ENCODE results near the gene TAAR8.

Gene TAAR8, protein sequence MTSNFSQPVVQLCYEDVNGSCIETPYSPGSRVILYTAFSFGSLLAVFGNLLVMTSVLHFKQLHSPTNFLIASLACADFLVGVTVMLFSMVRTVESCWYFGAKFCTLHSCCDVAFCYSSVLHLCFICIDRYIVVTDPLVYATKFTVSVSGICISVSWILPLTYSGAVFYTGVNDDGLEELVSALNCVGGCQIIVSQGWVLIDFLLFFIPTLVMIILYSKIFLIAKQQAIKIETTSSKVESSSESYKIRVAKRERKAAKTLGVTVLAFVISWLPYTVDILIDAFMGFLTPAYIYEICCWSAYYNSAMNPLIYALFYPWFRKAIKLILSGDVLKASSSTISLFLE

DNA sequence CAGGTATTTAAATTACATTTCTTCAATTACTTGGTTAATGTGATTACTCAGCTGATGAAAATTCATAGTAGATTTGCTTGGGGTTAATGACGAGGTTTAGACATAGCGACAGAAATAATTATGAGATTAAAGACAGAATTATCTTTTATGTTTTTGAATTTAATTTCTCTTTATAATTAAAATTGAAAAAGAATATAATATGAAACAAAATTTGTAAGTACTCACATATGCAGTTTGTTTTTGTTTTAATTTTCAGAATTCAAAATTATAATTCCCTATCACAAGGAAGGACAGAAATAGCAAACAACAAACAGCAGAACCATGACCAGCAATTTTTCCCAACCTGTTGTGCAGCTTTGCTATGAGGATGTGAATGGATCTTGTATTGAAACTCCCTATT, at the start of gene TAAR8:
TAAR8 (plus strand) TSS at position 301 of the 400 bp plus-strand sequence; CDS start at position 322, 21 bp downstream.
- no peaks in the 10 kb centered on the region for H3K9me3 ChIP-seq (ENCODE audit: control insufficient read depth, insufficient read depth, low read length)
- no peaks in the 10 kb centered on the region for H3K27me3 ChIP-seq (ENCODE audit: control insufficient read depth, insufficient read depth, low read length)
- no peak within 1 kb of the TSS for H3K27ac ChIP-seq (ENCODE audit: low read depth, low read length)
- peaks cover 11% of the 10 kb centered on the region; the same call in 1 of the 2 replicates for H3K4me1 ChIP-seq (ENCODE audit: control insufficient read depth, insufficient read depth, low read length)
- no peak within 1 kb of the TSS for H3K4me3 ChIP-seq (ENCODE audit: low read depth, low read length)
- H3K36me3 ChIP-seq (ENCODE audit: control insufficient read depth, insufficient read depth, low read length): no peaks in the 10 kb centered on the region
- no peak within 1 kb of the TSS for H3K9ac ChIP-seq (ENCODE audit: low read depth, low read length)

DNA sequence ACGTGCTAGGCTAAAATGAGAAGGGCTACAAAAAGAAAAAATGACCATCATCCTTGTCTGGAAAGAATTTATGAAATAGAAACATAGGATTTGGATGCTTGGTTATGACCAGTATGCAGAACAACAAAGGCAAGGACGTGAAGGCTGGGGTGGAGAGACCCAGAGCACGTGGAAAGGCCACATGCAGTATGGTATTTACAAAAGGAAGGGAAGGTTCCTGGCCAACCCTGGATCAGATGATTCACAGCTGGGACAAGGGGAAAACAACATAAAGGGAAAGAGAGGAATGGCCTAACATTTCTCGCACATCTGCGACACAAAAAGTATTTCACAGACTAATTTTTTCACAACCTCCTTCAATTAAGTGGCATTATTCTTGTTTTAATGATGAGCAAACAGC, 47.7 kb upstream of the TAAR8 start:
- H3K4me3 ChIP-seq (ENCODE audit: low read depth, low read length): no peak overlapping the region
- H3K9ac ChIP-seq (ENCODE audit: low read depth, low read length): no peak overlapping the region
- H3K4me1 ChIP-seq (ENCODE audit: control insufficient read depth, insufficient read depth, low read length): peaks cover 3% of the 10 kb centered on the region; the same call in 1 of the 2 replicates
- peaks cover 23% of the 10 kb centered on the region for H3K36me3 ChIP-seq (ENCODE audit: control insufficient read depth, insufficient read depth, low read length)
- H3K9me3 ChIP-seq (ENCODE audit: control insufficient read depth, insufficient read depth, low read length): no peaks in the 10 kb centered on the region
- no peaks in the 10 kb centered on the region for H3K27me3 ChIP-seq (ENCODE audit: control insufficient read depth, insufficient read depth, low read length)
- H3K27ac ChIP-seq (ENCODE audit: low read depth, low read length): no peak overlapping the region

DNA sequence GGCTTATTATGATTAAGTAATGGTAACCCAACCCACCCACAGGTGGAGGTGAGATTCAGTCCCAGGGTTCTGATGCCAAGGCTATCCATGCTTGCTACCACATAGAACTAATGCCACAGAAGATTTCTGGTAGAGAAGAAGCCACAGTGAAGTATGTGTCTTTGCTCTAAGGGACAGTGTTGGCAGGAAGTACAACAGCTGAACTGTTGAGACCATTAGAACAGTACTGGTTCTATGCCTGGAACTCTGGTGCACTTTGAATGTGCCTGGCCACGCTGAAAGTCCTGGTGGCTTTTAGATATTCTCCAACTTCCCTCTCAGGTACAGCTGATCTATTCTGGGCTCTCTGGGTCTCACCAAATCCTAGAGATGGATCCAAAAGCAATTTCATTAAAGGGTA, 47.3 kb upstream of the TAAR8 start:
- Histone ChIP-seq H3K9ac (ENCODE audit: low read depth, low read length) (no peak overlapping the region), H3K4me3 (ENCODE audit: low read depth, low read length) (no peak overlapping the region), H3K27ac (ENCODE audit: low read depth, low read length) (no peak overlapping the region), H3K36me3 (ENCODE audit: control insufficient read depth, insufficient read depth, low read length) (peaks cover 23% of the 10 kb centered on the region), H3K27me3 (ENCODE audit: control insufficient read depth, insufficient read depth, low read length) (no peaks in the 10 kb centered on the region), H3K9me3 (ENCODE audit: control insufficient read depth, insufficient read depth, low read length) (no peaks in the 10 kb centered on the region), H3K4me1 (ENCODE audit: control insufficient read depth, insufficient read depth, low read length) (peaks cover 5% of the 10 kb centered on the region; the same call in 1 of the 2 replicates)

DNA sequence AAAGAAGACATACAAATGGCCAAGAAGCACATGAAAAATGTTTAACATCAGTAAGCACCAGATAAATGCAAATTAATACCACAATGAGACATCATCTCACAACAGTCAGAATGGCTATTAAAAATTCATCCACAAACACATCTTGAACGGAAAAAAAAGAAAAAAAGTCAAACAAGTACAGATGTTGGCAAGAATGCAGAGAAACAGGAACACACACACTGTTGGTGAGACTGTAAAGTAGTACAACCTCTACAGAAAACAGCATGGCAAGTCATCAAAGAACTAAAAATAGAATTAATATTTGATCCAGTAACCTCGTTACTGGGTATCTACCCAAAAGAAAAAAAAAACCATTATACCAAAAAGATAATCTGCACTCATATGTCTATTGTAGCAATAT, 46.0 kb upstream of the TAAR8 start:
- H3K9ac ChIP-seq (ENCODE audit: low read depth, low read length): no peak overlapping the region
- H3K27ac ChIP-seq (ENCODE audit: low read depth, low read length): no peak overlapping the region
- H3K4me3 ChIP-seq (ENCODE audit: low read depth, low read length): no peak overlapping the region
- H3K9me3 ChIP-seq (ENCODE audit: control insufficient read depth, insufficient read depth, low read length): no peaks in the 10 kb centered on the region
- peaks cover 15% of the 10 kb centered on the region; the same call in 1 of the 2 replicates for H3K4me1 ChIP-seq (ENCODE audit: control insufficient read depth, insufficient read depth, low read length)
- H3K36me3 ChIP-seq (ENCODE audit: control insufficient read depth, insufficient read depth, low read length): peaks cover 18% of the 10 kb centered on the region
- no peaks in the 10 kb centered on the region for H3K27me3 ChIP-seq (ENCODE audit: control insufficient read depth, insufficient read depth, low read length)

DNA sequence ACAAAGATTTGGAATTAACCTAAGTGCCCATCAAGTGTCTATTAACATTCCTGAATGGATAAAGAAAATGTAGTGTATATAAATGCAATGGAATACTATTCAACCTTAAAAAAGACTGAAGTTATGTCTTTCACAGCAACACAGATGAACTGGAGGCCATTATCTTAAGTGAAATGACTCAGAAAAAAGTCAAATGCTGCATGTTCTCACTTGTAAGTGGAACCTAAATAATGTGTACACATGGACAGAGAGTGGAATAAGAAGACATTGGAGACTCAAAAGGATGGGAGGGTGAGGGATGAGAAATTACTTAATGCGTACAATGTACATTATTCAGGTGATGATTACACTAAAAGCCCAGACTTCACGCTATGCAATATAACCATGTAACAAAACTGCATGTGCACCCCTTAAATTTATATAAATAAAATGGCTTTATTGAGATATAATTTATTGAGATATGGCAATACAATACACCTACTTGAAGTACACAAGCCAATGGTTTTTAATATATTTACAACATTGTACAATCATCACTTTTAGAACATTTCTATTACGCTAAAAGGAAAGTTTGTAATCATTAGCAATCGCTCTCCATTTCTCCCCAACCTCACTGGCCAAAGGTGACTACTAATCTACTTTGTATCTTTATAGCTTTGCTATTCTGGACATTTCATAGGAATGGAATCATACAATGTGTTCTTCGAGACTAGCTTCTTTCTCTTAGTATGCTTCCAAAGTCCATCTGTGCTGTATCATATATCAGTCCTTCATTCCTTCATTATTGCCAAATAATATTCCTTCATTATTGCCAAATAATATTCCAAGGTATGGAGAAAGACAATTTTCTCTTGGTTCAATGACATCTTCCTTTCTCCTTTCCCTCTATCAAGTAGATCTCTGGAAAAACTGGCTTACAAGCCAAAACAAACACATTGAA, 45.3 kb upstream of the TAAR8 start:
- Histone ChIP-seq H3K4me1 (ENCODE audit: control insufficient read depth, insufficient read depth, low read length) (peaks cover 20% of the 10 kb centered on the region; the same call in 1 of the 2 replicates), H3K27ac (ENCODE audit: low read depth, low read length) (no peak overlapping the region), H3K9ac (ENCODE audit: low read depth, low read length) (no peak overlapping the region), H3K36me3 (ENCODE audit: control insufficient read depth, insufficient read depth, low read length) (peaks cover 12% of the 10 kb centered on the region), H3K9me3 (ENCODE audit: control insufficient read depth, insufficient read depth, low read length) (no peaks in the 10 kb centered on the region), H3K4me3 (ENCODE audit: low read depth, low read length) (no peak overlapping the region), H3K27me3 (ENCODE audit: control insufficient read depth, insufficient read depth, low read length) (no peaks in the 10 kb centered on the region)

DNA sequence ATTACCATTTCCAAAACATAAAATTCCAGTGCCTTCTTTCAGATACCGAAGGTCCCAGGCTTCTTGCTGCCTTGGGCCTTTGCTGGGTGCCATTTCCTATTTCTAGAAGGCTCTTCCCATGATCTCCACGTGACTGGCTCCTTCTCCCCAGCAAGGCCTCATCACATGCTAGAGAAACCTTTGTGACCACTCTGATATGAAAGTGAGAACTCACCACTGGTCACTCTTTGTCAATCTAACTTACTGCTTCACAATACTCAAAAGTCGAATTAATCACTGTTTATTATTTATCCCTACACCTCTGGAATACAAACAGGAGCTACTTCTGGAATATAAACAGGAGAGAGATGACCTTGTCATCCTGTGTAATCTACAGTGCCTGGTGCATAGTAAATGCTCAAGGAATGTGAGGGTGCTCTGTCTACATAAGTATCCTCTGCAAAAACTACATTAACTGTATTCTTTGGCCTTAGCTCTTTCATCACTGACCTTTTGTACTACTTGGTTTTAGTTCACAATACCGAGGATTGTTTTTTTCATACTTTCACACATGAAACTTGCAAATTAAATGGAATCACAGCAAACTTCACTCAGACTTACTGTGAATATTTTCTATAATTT, 41.2 kb upstream of the TAAR8 start:
- no peaks in the 10 kb centered on the region for H3K27me3 ChIP-seq (ENCODE audit: control insufficient read depth, insufficient read depth, low read length)

DNA sequence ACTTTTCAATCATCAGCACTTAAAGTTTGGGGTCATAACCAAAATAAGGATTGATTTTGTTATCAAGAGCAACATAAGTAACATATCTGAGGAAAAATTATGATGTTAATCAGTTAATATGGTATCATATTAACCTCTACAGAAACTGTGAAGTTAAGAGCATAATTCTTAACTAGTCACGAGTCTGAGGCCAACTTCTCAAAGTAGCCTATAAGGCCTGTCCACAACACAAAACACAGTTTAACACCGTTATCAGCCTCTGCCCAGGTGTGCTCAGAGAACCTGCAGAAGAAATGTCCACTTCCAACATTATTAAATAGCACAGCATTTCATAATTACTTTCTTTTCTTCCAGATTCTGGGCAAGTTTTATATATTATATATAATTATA, 40.6 kb upstream of the TAAR8 start:
- H3K4me3 ChIP-seq (ENCODE audit: low read depth, low read length): peak overlapping the region; percentile 86
- no peak overlapping the region for H3K27ac ChIP-seq (ENCODE audit: low read depth, low read length)
- H3K9ac ChIP-seq (ENCODE audit: low read depth, low read length): no peak overlapping the region

More for the DNA sequence above, 41.2 kb upstream of the TAAR8 start:
- peaks cover 24% of the 10 kb centered on the region; the same call in 1 of the 2 replicates for H3K4me1 ChIP-seq (ENCODE audit: control insufficient read depth, insufficient read depth, low read length)
- peak overlapping the region; percentile 86 for H3K4me3 ChIP-seq (ENCODE audit: low read depth, low read length)
- H3K9me3 ChIP-seq (ENCODE audit: control insufficient read depth, insufficient read depth, low read length): no peaks in the 10 kb centered on the region
- H3K9ac ChIP-seq (ENCODE audit: low read depth, low read length): no peak overlapping the region
- no peaks in the 10 kb centered on the region; the same call in 1 of the 2 replicates for H3K36me3 ChIP-seq (ENCODE audit: control insufficient read depth, insufficient read depth, low read length)
- H3K27ac ChIP-seq (ENCODE audit: low read depth, low read length): no peak overlapping the region

DNA sequence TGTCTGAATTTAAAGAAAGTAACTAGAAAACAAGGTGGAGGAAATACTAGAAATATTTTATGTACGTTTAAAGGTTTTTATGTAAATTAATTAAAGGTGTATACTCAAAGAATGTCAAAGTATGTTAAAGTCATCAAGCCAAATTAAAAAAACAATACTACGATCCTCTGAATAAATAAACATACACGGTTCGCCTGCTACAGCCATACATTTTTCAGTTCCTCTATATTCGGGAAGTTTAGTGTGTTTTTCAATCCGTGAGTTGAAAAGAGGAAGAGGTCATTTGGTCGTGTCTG, 40.2 kb upstream of the TAAR8 start:
- Histone ChIP-seq H3K27me3 (ENCODE audit: control insufficient read depth, insufficient read depth, low read length) (no peaks in the 10 kb centered on the region), H3K4me1 (ENCODE audit: control insufficient read depth, insufficient read depth, low read length) (peaks cover 24% of the 10 kb centered on the region; the same call in 1 of the 2 replicates), H3K36me3 (ENCODE audit: control insufficient read depth, insufficient read depth, low read length) (no peaks in the 10 kb centered on the region; the same call in 1 of the 2 replicates), H3K4me3 (ENCODE audit: low read depth, low read length) (peak overlapping the region; percentile 86), H3K9ac (ENCODE audit: low read depth, low read length) (peak overlapping the region; percentile 61; the same call in 1 of the 2 replicates), H3K27ac (ENCODE audit: low read depth, low read length) (peak overlapping the region; percentile 40), H3K9me3 (ENCODE audit: control insufficient read depth, insufficient read depth, low read length) (no peaks in the 10 kb centered on the region)

More for the DNA sequence above, 40.6 kb upstream of the TAAR8 start:
- H3K36me3 ChIP-seq (ENCODE audit: control insufficient read depth, insufficient read depth, low read length): no peaks in the 10 kb centered on the region; the same call in 1 of the 2 replicates
- peaks cover 24% of the 10 kb centered on the region; the same call in 1 of the 2 replicates for H3K4me1 ChIP-seq (ENCODE audit: control insufficient read depth, insufficient read depth, low read length)
- H3K27me3 ChIP-seq (ENCODE audit: control insufficient read depth, insufficient read depth, low read length): no peaks in the 10 kb centered on the region
- no peaks in the 10 kb centered on the region for H3K9me3 ChIP-seq (ENCODE audit: control insufficient read depth, insufficient read depth, low read length)

DNA sequence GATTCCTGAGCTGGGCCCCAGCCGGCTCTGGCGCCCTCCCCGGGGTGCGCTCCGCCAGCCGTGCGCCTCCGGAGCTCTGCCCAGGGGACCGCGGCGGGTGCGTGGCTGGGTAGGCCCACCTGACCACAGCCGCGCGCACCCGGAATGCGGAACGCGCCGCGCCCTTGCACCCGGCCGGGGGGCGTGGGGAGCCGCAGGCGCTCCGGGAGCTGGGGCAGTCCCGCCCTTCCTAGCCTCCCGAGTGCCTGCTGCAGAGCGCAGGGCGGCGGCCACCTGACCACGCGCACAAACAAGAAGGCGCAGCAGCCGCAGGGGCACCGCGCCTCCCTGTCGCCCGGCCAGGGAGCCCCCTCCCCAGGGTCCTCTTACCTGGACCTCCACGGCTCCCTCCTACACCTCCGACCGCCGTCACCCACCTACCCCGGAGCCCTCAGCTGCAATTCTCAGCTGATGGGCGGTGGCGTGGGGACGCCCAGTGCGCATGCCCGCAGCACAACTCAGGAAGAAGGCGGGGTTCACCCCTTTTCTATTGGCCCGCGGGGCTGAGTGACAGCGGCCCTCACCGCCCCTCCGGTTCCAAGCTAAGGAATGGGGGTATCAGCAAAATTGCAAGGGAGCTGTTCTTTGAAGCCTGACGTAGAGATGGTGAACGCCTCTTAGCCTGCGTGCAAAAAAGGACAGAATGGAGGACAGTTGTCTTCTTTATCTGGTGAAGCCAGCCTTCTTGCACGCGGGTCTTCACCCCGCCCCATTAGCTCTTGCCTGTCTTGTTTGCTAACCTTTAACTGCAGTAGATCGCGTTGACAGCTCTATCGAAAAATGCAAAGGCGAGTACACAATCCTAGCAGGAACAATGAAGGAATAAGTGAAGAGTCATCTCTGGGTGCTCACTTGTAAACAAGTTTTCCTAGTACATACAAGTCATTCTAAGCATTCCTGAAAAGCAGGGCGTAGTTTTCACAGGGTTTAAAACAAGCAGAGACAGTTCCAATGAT, 39.5 kb upstream of the TAAR8 start, which contains the start of gene STX7:
STX7 (minus strand) TSS at position 479 of the 995 bp plus-strand sequence. CDS start 9,586 bp downstream, outside the sequence.
- no peaks in the 10 kb centered on the region for H3K27me3 ChIP-seq (ENCODE audit: control insufficient read depth, insufficient read depth, low read length)
- H3K4me1 ChIP-seq (ENCODE audit: control insufficient read depth, insufficient read depth, low read length): peaks cover 24% of the 10 kb centered on the region; the same call in 1 of the 2 replicates
- H3K27ac ChIP-seq (ENCODE audit: low read depth, low read length): peak within 1 kb of the TSS; percentile 51
- no peaks in the 10 kb centered on the region for H3K36me3 ChIP-seq (ENCODE audit: control insufficient read depth, insufficient read depth, low read length)
- no peaks in the 10 kb centered on the region for H3K9me3 ChIP-seq (ENCODE audit: control insufficient read depth, insufficient read depth, low read length)
- peak within 1 kb of the TSS; percentile 61; the same call in 1 of the 2 replicates for H3K9ac ChIP-seq (ENCODE audit: low read depth, low read length)
- H3K4me3 ChIP-seq (ENCODE audit: low read depth, low read length): peak within 1 kb of the TSS; percentile 86
